ENCODE measurements around the gene SREBF2. TPM values are rescaled to one million over a fixed set of nuclear protein-coding genes. Genes with fewer than 3 reads are reported as not detected.

SREBF2 gene
- total and polyA plus RNA-seq, 10 of the 15 experiments (the other 5 are each of a cell fraction or from before 2014, with no cell fraction given) = 2.4 to 177 (median 78.8) TPM

DNA sequence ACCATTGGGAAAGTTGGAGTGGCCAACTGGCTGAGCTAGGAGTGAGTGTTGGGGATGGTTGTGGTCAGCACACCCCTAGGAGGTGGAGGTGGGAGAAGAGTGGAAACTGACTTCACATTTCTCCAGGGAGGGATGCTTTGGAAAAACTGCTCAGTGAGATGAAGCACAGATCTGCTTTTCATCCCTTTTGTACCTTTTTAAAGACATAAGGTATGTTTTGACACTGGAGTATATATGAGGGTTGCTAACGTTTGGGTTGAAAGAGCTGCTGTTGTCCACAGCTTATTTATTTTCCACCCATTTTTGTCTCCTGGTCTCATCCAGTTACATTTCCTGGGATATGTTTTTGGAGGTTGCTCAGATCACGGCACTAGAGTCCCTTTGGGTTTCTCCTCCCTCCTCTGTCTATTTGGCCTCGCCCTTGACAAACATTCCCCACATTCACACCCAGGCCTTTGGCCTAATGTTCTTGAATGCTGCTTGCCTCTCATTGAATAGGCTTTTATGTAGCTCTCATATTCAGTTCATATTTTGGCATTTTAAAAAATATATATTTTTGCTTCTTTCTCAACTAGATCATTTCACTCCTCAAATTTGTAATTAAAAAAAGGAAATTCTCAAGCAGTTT is 8.3 kb downstream of the SREBF2 start:
- no peak for TF ChIP-seq TARDBP (IDR thresholded peaks at IDR 0.05; ENCODE audit: borderline replicate concordance)
- Histone ChIP-seq H3K27ac (ENCODE audit: control insufficient read depth, insufficient read depth) (no peak overlapping the region), H3K79me2 (ENCODE audit: control insufficient read depth, insufficient read depth, low read length) (peaks cover 95% of the 10 kb centered on the region), H3K27me3 (replicated peaks in 1 of 2; ENCODE audit: control insufficient read depth in 2 of 2, insufficient read depth in 2 of 2, low read length in 1 of 2) (no peaks in the 10 kb centered on the region), H2AFZ (ENCODE audit: control insufficient read depth, low read depth, low read length) (no peak overlapping the region), H3K4me2 (ENCODE audit: control insufficient read depth, insufficient read depth) (no peak overlapping the region), H3K36me3 (ENCODE audit: control insufficient read depth in 2 of 2, insufficient read depth in 2 of 2, low read length in 1 of 2) (peaks cover 2 to 21% of the 10 kb centered on the region in 2 experiments), H4K20me1 (ENCODE audit: control insufficient read depth, insufficient read depth) (peaks cover 3% of the 10 kb centered on the region; the same call in 1 of the 2 replicates), H3K9ac (ENCODE audit: control insufficient read depth, insufficient read depth, low read length) (no peak overlapping the region), H3K9me3 (replicated peaks; ENCODE audit: control insufficient read depth, insufficient read depth, low read length) (no peaks in the 10 kb centered on the region), H3K4me1 (ENCODE audit: control insufficient read depth, insufficient read depth, low read length) (peaks cover 22% of the 10 kb centered on the region), H3K4me3 (0 out of 2 replicates have a peak overlapping the region, but pooled peaks have one; percentile 1)
- ATAC-seq (no peak), DNase-seq (ENCODE audit: low read depth, low spot score) (no peak), FAIRE-seq (no peak)
- CTCF ChIA-PET = interaction anchor here (0.9 to 5.9 kb wide), 7 partner anchors 7 to 144 kb away, joined by 3 to 33 read pairs (median 7); partner anchors contain the start of gene SREBF2
- WGBS (ENCODE audit: insufficient coverage, insufficient replicate concordance, low lambda C conversion rate, missing lambda C conversion rate) = 70% methylated on average over 3 of the region's 3 CpGs
- intact Hi-C loops (cut with micrococcal nuclease; ENCODE audit: unreplicated experiment) (no loop called here), in situ Hi-C loops (cut with MboI) (no loop called here)
- POLR2A ChIA-PET = interaction anchor here (0.8 to 9.4 kb wide), 8 partner anchors 10 to 94 kb away, joined by 3 to 135 read pairs (median 6); partner anchors contain the start of gene CCDC134
- RAD21 ChIA-PET (ENCODE audit: unreplicated experiment) = interaction anchor here (1.1 to 1.4 kb wide), 2 partner anchors 21 to 362 kb away, joined by 3 to 5 read pairs; no protein-coding TSS in a partner anchor
- SMC1A ChIA-PET (ENCODE audit: uncharacterized antibody, unreplicated experiment) = interaction anchor here (0.8 to 10.2 kb wide), 4 partner anchors 14 to 144 kb away, joined by 3 to 96 read pairs (median 14); no protein-coding TSS in a partner anchor
- no TSS peak for BruUV-seq (replicated peaks)

DNA sequence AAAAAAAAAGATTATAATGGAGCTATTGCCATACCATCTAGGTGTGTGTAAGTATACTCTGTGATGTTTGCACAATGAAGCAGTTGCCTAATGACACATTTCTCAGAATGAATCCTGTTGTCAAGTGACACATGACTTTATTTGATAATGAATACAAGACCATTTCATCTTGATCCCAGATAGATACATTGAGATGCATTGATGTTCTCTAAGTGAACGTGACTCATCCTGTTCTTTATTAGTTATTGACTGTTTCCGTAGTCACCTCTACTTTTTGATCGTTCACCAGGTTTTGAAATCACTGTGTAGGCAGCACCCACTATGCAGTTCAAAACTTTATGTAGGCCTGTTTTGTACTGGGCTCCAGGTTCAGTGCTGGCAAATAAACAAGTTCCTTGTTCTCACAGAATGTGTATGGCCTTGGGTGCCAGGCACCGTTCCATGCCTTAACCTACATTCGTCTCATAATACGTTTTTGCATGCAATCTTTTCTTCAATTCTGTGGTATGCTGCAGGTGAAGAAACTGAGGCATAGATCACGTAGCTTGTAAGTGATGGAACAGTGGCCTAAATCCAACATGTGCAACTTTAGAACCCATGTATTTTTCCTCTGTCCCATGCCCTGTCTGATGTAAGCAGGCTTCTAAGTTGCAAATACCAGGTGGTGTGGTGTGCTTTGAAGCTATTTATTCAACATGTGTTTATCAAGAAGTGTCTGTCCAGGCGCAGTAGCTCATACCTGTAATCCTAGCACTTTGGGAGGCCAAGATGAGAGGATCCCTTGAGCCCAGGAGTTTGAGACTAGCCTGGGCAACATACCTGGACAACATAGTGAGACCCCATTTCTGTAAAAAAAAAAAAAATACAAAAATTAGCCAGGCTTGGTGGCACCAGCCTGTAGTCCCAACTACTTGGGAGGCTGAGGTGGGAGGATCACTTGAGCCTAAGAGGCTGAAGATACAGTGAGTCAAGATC is 10.4 kb downstream of the SREBF2 start:
- Histone ChIP-seq H3K4me2 (ENCODE audit: control insufficient read depth, insufficient read depth) (peak overlapping the region; percentile 56), H3K4me1 (ENCODE audit: control insufficient read depth, insufficient read depth, low read length) (peaks cover 31% of the 10 kb centered on the region), H3K27me3 (replicated peaks in 1 of 2; ENCODE audit: control insufficient read depth in 2 of 2, insufficient read depth in 2 of 2, low read length in 1 of 2) (no peaks in the 10 kb centered on the region), H3K79me2 (ENCODE audit: control insufficient read depth, insufficient read depth, low read length) (peaks cover 97% of the 10 kb centered on the region), H3K27ac (ENCODE audit: control insufficient read depth, insufficient read depth) (peak overlapping the region; percentile 9; the same call in 1 of the 2 replicates), H2AFZ (ENCODE audit: control insufficient read depth, low read depth, low read length) (no peak overlapping the region), H3K36me3 (ENCODE audit: control insufficient read depth in 2 of 2, insufficient read depth in 2 of 2, low read length in 1 of 2) (peaks cover 0 to 7% of the 10 kb centered on the region in 2 experiments; a peak in 3 of 4 replicates), H3K4me3 (peak overlapping the region; percentile 10; the same call in 1 of the 2 replicates), H4K20me1 (ENCODE audit: control insufficient read depth, insufficient read depth) (peaks cover 3% of the 10 kb centered on the region; the same call in 1 of the 2 replicates), H3K9ac (ENCODE audit: control insufficient read depth, insufficient read depth, low read length) (no peak overlapping the region), H3K9me3 (replicated peaks; ENCODE audit: control insufficient read depth, insufficient read depth, low read length) (no peaks in the 10 kb centered on the region)
- POLR2A ChIA-PET = interaction anchor here (1.0 to 9.4 kb wide), 7 partner anchors 8 to 51 kb away, joined by 3 to 135 read pairs (median 5); partner anchors contain the start of genes CCDC134 and SREBF2
- RAD21 ChIA-PET (ENCODE audit: unreplicated experiment) = interaction anchor here (0.7 to 3.0 kb wide), 4 partner anchors 9 to 66 kb away, joined by 3 to 14 read pairs (median 7); partner anchors contain the start of gene SREBF2
- TF ChIP-seq, protein P1, sequence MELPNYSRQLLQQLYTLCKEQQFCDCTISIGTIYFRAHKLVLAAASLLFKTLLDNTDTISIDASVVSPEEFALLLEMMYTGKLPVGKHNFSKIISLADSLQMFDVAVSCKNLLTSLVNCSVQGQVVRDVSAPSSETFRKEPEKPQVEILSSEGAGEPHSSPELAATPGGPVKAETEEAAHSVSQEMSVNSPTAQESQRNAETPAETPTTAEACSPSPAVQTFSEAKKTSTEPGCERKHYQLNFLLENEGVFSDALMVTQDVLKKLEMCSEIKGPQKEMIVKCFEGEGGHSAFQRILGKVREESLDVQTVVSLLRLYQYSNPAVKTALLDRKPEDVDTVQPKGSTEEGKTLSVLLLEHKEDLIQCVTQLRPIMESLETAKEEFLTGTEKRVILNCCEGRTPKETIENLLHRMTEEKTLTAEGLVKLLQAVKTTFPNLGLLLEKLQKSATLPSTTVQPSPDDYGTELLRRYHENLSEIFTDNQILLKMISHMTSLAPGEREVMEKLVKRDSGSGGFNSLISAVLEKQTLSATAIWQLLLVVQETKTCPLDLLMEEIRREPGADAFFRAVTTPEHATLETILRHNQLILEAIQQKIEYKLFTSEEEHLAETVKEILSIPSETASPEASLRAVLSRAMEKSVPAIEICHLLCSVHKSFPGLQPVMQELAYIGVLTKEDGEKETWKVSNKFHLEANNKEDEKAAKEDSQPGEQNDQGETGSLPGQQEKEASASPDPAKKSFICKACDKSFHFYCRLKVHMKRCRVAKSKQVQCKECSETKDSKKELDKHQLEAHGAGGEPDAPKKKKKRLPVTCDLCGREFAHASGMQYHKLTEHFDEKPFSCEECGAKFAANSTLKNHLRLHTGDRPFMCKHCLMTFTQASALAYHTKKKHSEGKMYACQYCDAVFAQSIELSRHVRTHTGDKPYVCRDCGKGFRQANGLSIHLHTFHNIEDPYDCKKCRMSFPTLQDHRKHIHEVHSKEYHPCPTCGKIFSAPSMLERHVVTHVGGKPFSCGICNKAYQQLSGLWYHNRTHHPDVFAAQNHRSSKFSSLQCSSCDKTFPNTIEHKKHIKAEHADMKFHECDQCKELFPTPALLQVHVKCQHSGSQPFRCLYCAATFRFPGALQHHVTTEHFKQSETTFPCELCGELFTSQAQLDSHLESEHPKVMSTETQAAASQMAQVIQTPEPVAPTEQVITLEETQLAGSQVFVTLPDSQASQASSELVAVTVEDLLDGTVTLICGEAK (IDR thresholded peaks at IDR 0.05; ENCODE audit: borderline replicate concordance) = peak; percentile 76
- TF ChIP-seq, protein P2, sequence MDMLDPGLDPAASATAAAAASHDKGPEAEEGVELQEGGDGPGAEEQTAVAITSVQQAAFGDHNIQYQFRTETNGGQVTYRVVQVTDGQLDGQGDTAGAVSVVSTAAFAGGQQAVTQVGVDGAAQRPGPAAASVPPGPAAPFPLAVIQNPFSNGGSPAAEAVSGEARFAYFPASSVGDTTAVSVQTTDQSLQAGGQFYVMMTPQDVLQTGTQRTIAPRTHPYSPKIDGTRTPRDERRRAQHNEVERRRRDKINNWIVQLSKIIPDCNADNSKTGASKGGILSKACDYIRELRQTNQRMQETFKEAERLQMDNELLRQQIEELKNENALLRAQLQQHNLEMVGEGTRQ (IDR thresholded peaks at IDR 0.05; ENCODE audit: borderline replicate concordance, low read depth, low read length) = no peak
- TF ChIP-seq POLR2AphosphoS5 (IDR thresholded peaks at IDR 0.05; ENCODE audit: low read length) = 0 out of 2 replicates have a peak, but pooled peaks have one; percentile 32
- TF ChIP-seq JUNB (IDR thresholded peaks at IDR 0.05) = 0 out of 2 replicates have a peak, but pooled peaks have one; percentile 32
- in situ Hi-C loops (cut with MboI) (no loop called here), intact Hi-C loops (cut with micrococcal nuclease; ENCODE audit: unreplicated experiment) (no loop called here)
- peak; percentile 33 for ATAC-seq
- 35% methylated on average over 8 of the region's 8 CpGs for WGBS (ENCODE audit: insufficient coverage, insufficient replicate concordance, low lambda C conversion rate, missing lambda C conversion rate)
- DNase-seq (ENCODE audit: low read depth, low spot score) = no peak
- CTCF ChIA-PET = interaction anchor here (0.6 to 5.9 kb wide), 7 partner anchors 9 to 656 kb away, joined by 3 to 33 read pairs (median 7); partner anchors contain the start of gene SREBF2
- no peak for FAIRE-seq
- SMC1A ChIA-PET (ENCODE audit: uncharacterized antibody, unreplicated experiment) = interaction anchor here (0.8 to 10.2 kb wide), 7 partner anchors 9 to 146 kb away, joined by 3 to 96 read pairs (median 5); partner anchors contain the start of gene SREBF2
- no TSS peak for BruUV-seq (replicated peaks)
